Esophagus squamous epithelium (tissue), 5 donors: Measurements from ENCODE around the gene OPN3. TPM values are rescaled to one million over a fixed set of nuclear protein-coding genes. Genes with fewer than 3 reads are reported as not detected.
A peak's percentile ranks its signal among the peaks of the same experiment; 100 is the strongest.

Source experiments
- DNase-seq: peaks from one replicate; lab custom pipeline; 2025; lab: John Stamatoyannopoulos, UW
- H3K27ac ChIP-seq, 4 donors: fragments of 200-600 bp; sonication (generic); one replicate each; pipeline ENCODE4 v1.5.1; 2016 to 2019; ENCODE audit warnings: mild to moderate bottlenecking in 1 of 4
- H3K27me3 ChIP-seq, 4 donors: fragments of 200-600 bp; sonication (generic); 1 replicate in 3 of 4; 2 replicates in 1 of 4; pipeline versions ENCODE4 v1.5.1 to v1.6.0; 2017 to 2021; ENCODE audit warnings: antibody characterized with exemption in 1 of 4
- H3K36me3 ChIP-seq, 3 donors: fragments of 200-600 bp; sonication (generic); one replicate each; pipeline ENCODE4 v1.5.1; 2016 to 2019
- H3K4me1 ChIP-seq, 3 donors: fragments of 200-600 bp; sonication (generic); one replicate each; pipeline ENCODE4 v1.5.1; 2017 to 2019
- H3K4me3 ChIP-seq, 4 donors: fragments of 200-600 bp; sonication (generic); 1 replicate in 3 of 4; 2 replicates in 1 of 4; pipeline ENCODE4 v1.5.1; 2016 to 2019; ENCODE audit warnings: mild to moderate bottlenecking in 2 of 4, moderate library complexity in 1 of 4
- H3K9me3 ChIP-seq, 3 donors: fragments of 200-600 bp; sonication (generic); one replicate each; pipeline ENCODE4 v1.5.1; 2016 to 2019
- POLR2A ChIP-seq, 4 donors: fragments of 450-650 bp; IDR thresholded peaks; one replicate each; pipeline ENCODE4 v1.6.1; 2017; ENCODE audit warnings: antibody characterized with exemption in 4 of 4, mild to moderate bottlenecking in 4 of 4, moderate library complexity in 3 of 4
- WGBS, 2 donors: methylation state at CpG; one replicate each; pipeline ENCODE4 v1.1.5; 2018; 5-methylcytosine and 5-hydroxymethylcytosine counted together
- intact Hi-C: fragments of 100-400 bp; cut with DNase I; formaldehyde crosslinking; loops from one replicate; pipeline ENCODE4 v1.15.0; 2022
- total RNA-seq, 4 donors: library from RNA; depleted of rRNA; stranded (reverse); fragments of >200 nt; gene quantifications; one replicate each; pipeline ENCODE4 v1.1.0, GENCODE V29; 2016
- TF ChIP-seq, protein P1 (sequence below), 6 experiments: fragments of 450-650 bp in 4 of 6; fragments of 200-600 bp in 2 of 6; sonication (generic) in 2 of 6; IDR thresholded peaks; one replicate each; pipeline ENCODE4 v1.5.1; 2016 to 2019; ENCODE audit warnings: antibody characterized with exemption in 6 of 6, mild to moderate bottlenecking in 4 of 6, moderate library complexity in 4 of 6
- donor health status: DM: yes; HTN: yes; CAD: no.

OPN3 gene
- total RNA-seq, 4 donors from 2014 or later, result 16.9 to 23.8 (median 21.9) TPM

DNA sequence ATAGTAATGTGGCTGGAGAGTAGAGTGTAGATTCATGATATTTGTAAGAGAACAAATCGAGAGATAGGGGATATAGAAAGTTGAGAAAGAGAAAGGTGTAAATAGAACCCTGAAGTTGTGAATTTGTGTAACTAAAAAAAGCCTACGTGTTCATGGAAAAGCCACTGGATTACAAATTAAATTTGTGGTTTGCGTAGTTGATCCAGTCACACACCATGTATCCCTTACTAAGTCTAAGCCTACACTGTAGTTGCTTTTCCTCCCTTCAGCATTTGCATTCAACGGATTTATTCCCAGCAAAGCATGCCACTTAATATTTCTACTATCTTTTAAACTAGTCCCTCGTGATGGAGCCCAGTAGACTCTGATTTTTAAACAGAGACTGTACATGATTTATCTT lies 83.1 kb downstream of the OPN3 start:
- WGBS, 2 donors, result 87 to 89% methylated on average over 5 of the region's 5 CpGs
- Histone ChIP-seq H3K4me3 (no peak overlapping the region), H3K36me3 (no peaks in the 10 kb centered on the region), H3K27ac (no peak overlapping the region), H3K9me3 (no peaks in the 10 kb centered on the region), H3K27me3 (no peaks in the 10 kb centered on the region), H3K4me1 (peaks cover 0 to 14% (median 0%) of the 10 kb centered on the region in 3 donors)
- DNase-seq, result no peak
- intact Hi-C loops, result no loop called here
- no peak for TF ChIP-seq POLR2A (IDR thresholded peaks at IDR 0.05)
- TF ChIP-seq, protein P1, sequence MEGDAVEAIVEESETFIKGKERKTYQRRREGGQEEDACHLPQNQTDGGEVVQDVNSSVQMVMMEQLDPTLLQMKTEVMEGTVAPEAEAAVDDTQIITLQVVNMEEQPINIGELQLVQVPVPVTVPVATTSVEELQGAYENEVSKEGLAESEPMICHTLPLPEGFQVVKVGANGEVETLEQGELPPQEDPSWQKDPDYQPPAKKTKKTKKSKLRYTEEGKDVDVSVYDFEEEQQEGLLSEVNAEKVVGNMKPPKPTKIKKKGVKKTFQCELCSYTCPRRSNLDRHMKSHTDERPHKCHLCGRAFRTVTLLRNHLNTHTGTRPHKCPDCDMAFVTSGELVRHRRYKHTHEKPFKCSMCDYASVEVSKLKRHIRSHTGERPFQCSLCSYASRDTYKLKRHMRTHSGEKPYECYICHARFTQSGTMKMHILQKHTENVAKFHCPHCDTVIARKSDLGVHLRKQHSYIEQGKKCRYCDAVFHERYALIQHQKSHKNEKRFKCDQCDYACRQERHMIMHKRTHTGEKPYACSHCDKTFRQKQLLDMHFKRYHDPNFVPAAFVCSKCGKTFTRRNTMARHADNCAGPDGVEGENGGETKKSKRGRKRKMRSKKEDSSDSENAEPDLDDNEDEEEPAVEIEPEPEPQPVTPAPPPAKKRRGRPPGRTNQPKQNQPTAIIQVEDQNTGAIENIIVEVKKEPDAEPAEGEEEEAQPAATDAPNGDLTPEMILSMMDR (IDR thresholded peaks at IDR 0.05), result no peak

DNA sequence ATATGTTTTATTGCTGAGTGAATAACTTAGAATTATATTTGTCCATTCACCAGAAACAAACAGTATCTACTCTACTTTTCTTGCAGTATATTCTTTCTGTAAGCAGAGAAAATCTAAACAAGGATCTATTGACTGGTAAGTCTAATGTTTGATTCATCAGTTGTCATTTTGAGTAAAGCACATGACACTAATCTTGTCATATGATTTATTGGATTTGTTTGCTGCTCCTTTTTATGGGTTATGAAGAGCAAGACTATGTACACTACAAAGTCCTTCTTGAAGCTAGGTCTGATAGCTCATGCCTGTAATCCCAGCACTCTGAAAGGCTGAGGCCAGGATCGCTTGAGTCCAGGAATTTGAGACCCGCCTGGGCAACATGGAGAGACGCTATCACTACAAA lies 84.6 kb downstream of the OPN3 start:
- Histone ChIP-seq H3K36me3 (no peaks in the 10 kb centered on the region), H3K27ac (no peak overlapping the region), H3K27me3 (no peaks in the 10 kb centered on the region), H3K4me1 (peaks cover 0 to 14% (median 0%) of the 10 kb centered on the region in 3 donors), H3K4me3 (no peak overlapping the region), H3K9me3 (no peaks in the 10 kb centered on the region)
- DNase-seq, result no peak
- TF ChIP-seq, protein P1 (IDR thresholded peaks at IDR 0.05), result no peak
- no peak for TF ChIP-seq POLR2A (IDR thresholded peaks at IDR 0.05)
- intact Hi-C loops, result no loop called here
- 80 to 100% methylated on average over 2 to 3 of the region's 3 CpGs for WGBS, 2 donors

DNA sequence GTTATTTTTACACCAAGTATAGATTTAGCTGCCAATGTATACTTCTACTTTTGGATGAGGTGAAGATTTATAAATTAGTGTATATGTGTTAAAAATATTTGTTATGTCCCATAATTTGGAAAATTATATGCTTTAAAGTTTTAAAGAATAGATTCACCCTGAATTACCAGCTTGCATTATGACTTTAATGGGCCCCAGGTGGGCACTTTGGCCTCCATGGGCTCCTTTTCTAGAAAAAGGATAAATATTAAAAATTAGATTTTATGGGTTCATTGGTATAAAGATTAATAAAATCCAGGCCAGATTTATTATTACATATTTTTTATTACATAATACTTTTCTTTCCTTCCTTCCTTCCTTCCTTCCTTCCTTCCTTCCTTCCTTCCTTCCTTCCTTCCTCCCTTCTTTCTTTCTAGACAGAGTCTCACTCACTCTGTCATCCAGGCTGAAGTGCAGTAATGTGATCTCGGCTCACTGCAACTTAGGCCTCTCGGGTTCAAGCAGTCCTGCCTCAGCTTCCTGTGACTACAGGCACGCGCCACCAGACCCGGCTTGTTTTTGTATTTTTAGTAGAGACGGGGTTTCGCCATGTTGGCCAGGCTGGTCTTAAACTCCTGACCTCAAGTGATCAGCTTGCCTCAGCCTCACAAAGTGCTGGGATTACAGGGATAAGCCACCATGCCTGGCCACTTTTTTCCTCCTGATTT lies 86.1 kb downstream of the OPN3 start:
- Histone ChIP-seq H3K36me3 (no peaks in the 10 kb centered on the region), H3K27ac (no peak overlapping the region), H3K9me3 (no peaks in the 10 kb centered on the region), H3K27me3 (no peaks in the 10 kb centered on the region), H3K4me3 (no peak overlapping the region), H3K4me1 (peaks cover 0 to 12% (median 0%) of the 10 kb centered on the region in 3 donors)
- DNase-seq, result no peak
- no peak for TF ChIP-seq POLR2A (IDR thresholded peaks at IDR 0.05)
- TF ChIP-seq, protein P1 (IDR thresholded peaks at IDR 0.05), result no peak
- 61 to 81% methylated on average over 7 of the region's 7 CpGs for WGBS, 2 donors
- intact Hi-C loops, result no loop called here

DNA sequence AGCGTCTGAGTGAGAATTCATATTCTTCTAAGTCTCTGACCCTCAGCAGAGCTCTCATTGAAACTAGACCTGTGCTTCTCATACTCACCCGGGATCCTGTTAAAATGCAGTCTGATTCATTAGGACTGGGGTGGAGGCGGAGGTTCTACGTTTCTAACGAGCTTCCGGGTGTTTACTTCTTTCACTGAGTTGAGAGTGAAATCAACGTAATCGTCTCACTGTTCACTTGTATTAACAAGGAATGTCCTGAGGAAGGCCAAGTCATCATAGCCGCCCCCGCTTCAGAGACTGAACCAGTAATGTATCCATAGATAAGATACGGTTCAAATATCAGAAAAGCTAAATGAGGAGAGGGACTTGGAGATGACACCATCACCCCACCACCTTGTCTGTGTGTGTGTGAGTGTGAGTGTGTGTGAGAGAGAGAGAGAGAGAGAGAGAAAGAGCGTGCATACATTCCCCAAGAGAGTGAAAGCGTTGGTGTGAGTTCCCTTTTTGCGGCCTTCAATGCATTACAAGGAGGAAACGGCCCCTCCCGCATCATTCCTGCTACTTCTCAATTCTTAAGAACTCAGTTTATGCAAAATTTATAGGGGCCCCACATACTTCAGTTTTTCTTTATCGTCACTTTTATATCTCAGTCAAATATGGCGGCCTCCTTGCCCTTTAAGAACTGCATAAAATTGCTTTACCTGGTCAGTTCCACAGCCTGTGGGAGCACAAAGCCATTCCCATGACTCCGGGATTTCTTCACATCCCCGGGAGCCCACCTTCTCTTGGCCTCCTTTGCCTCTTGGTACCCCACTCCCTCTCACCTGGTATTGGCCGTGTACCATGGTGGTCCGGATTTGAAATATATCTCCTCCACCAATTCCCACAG lies 88.2 kb downstream of the OPN3 start:
- Histone ChIP-seq H3K36me3 (no peaks in the 10 kb centered on the region), H3K4me3 (peak overlapping the region in 2 of 4 donors; percentile 11 to 37)

More for the DNA sequence above, 88.2 kb downstream of the OPN3 start:
- no peaks in the 10 kb centered on the region for H3K9me3 ChIP-seq
- 62 to 76% methylated on average over 21 to 22 of the region's 22 CpGs for WGBS, 2 donors
- intact Hi-C loops, result no loop called here
- peak overlapping the region in 2 of 4 donors; percentile 5 to 35 for H3K27ac ChIP-seq
- TF ChIP-seq POLR2A (IDR thresholded peaks at IDR 0.05), result no peak
- TF ChIP-seq, protein P1 (IDR thresholded peaks at IDR 0.05), result no peak
- H3K27me3 ChIP-seq, result no peaks in the 10 kb centered on the region
- H3K4me1 ChIP-seq, result no peaks in the 10 kb centered on the region
- no peak for DNase-seq
